ENCODE measurements around the gene MAP3K1. TPM values are rescaled to one million over a fixed set of nuclear protein-coding genes. Genes with fewer than 3 reads are reported as not detected.

MAP3K1 gene
- total and polyA plus RNA-seq, 9 of the 15 experiments (the other 6 are each of a cell fraction or from before 2014, with no cell fraction given): 3.9 to 13.9 (median 7.5) TPM

DNA sequence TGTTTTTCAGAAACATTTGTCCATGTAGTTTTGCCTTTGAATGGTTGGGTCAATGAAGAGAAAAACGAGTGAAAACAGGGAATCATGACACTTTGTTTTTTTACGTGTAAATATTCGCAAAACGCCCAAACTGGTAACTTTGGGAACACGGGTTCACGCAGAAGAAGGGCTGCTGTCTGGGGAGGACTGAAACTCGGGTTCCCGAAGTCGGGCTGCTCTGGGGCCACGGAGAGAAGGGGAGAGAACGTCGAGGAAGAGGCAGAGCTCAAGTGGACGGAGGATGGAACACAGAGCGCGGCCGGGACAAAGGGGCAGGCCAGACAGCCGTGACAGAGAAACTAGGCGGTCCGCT, 93.6 kb downstream of the MAP3K1 start (continued):
- TF ChIP-seq CREBBP (IDR thresholded peaks at IDR 0.05; ENCODE audit: low read depth, low read length) (no peak), POLR3A (IDR thresholded peaks at IDR 0.05; ENCODE audit: borderline replicate concordance, extremely low read depth, insufficient read depth, insufficient read length) (no peak), POLR2AphosphoS2 (IDR thresholded peaks at IDR 0.05; ENCODE audit: low read length) (no peak), ARNT (IDR thresholded peaks at IDR 0.05) (0 out of 4 replicates have a peak, but pooled peaks of 1 of the 2 experiments have one; percentile 28), FOXK2 (conservative IDR thresholded peaks at IDR 0.05 in 1 of 2, IDR thresholded peaks at IDR 0.05 in 1 of 2; ENCODE audit: low read depth in 2 of 2) (0 out of 4 replicates have a peak, but pooled peaks of 1 of the 2 experiments have one; percentile 32), ARID1B (IDR thresholded peaks at IDR 0.05) (0 out of 2 replicates have a peak, but pooled peaks have one; percentile 28), FOSL1 (tag; conservative IDR thresholded peaks at IDR 0.05) (no peak), ZC3H11A (IDR thresholded peaks at IDR 0.05; ENCODE audit: low read depth, low read length) (no peak), GTF3C2 (IDR thresholded peaks at IDR 0.05; ENCODE audit: borderline replicate concordance, extremely low read depth, insufficient read length) (no peak), POLR2B (IDR thresholded peaks at IDR 0.05; ENCODE audit: low read depth, partially characterized antibody) (no peak), MCM2 (IDR thresholded peaks at IDR 0.05; ENCODE audit: low read depth) (no peak), MTA2 (IDR thresholded peaks at IDR 0.05; ENCODE audit: low read depth) (no peak), EP300 (IDR thresholded peaks at IDR 0.05; ENCODE audit: low read length) (no peak)
- TF ChIP-seq, protein P1, sequence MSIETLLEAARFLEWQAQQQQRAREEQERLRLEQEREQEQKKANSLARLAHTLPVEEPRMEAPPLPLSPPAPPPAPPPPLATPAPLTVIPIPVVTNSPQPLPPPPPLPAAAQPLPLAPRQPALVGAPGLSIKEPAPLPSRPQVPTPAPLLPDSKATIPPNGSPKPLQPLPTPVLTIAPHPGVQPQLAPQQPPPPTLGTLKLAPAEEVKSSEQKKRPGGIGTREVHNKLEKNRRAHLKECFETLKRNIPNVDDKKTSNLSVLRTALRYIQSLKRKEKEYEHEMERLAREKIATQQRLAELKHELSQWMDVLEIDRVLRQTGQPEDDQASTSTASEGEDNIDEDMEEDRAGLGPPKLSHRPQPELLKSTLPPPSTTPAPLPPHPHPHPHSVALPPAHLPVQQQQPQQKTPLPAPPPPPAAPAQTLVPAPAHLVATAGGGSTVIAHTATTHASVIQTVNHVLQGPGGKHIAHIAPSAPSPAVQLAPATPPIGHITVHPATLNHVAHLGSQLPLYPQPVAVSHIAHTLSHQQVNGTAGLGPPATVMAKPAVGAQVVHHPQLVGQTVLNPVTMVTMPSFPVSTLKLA (conservative IDR thresholded peaks at IDR 0.05): 0 out of 4 replicates have a peak, but pooled peaks of 1 of the 2 experiments have one; percentile 29
- TF ChIP-seq, protein P2, sequence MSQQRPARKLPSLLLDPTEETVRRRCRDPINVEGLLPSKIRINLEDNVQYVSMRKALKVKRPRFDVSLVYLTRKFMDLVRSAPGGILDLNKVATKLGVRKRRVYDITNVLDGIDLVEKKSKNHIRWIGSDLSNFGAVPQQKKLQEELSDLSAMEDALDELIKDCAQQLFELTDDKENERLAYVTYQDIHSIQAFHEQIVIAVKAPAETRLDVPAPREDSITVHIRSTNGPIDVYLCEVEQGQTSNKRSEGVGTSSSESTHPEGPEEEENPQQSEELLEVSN (IDR thresholded peaks at IDR 0.05; ENCODE audit: borderline replicate concordance in 1 of 2, extremely low read depth in 1 of 2, insufficient read depth in 1 of 2, insufficient read length in 1 of 2, low read depth in 1 of 2, low read length in 1 of 2, poor library complexity in 1 of 2, severe bottlenecking in 1 of 2): no peak
- TF ChIP-seq, protein P3, sequence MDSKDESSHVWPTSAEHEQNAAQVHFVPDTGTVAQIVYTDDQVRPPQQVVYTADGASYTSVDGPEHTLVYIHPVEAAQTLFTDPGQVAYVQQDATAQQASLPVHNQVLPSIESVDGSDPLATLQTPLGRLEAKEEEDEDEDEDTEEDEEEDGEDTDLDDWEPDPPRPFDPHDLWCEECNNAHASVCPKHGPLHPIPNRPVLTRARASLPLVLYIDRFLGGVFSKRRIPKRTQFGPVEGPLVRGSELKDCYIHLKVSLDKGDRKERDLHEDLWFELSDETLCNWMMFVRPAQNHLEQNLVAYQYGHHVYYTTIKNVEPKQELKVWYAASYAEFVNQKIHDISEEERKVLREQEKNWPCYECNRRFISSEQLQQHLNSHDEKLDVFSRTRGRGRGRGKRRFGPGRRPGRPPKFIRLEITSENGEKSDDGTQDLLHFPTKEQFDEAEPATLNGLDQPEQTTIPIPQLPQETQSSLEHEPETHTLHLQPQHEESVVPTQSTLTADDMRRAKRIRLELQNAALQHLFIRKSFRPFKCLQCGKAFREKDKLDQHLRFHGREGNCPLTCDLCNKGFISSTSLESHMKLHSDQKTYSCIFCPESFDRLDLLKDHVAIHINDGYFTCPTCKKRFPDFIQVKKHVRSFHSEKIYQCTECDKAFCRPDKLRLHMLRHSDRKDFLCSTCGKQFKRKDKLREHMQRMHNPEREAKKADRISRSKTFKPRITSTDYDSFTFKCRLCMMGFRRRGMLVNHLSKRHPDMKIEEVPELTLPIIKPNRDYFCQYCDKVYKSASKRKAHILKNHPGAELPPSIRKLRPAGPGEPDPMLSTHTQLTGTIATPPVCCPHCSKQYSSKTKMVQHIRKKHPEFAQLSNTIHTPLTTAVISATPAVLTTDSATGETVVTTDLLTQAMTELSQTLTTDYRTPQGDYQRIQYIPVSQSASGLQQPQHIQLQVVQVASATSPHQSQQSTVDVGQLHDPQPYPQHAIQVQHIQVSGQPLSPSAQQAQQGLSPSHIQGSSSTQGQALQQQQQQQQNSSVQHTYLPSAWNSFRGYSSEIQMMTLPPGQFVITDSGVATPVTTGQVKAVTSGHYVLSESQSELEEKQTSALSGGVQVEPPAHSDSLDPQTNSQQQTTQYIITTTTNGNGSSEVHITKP (IDR thresholded peaks at IDR 0.05; ENCODE audit: partially characterized antibody): no peak
